RPMI8226 (cell line): Measurements from ENCODE around the gene COL27A1.

ENCODE experiments used
- DNase-seq: peaks from one replicate; pipeline ENCODE4 v3.0.0-alpha.2; 2015

COL27A1 gene

DNA sequence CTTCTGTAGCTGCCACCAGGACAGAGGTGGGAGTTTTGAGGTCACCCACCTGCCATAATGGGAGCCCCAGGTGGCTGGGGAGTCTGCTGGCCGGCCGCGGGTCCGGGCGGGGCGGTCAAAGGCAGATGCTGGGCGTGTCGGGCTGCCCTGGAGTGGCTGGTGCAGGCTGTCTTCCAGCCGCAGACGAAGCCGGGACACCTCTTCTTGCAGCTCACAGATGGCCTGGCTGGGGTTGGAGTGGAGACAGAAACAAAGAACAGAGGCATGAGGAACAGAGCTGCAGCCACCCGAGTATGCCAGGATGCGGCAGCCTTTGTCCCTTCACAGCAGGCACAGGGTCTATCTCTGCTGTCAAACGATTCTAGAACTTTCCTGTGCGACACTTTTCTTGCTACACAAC, 192.3 kb downstream of the COL27A1 start:
- DNase-seq = no peak

DNA sequence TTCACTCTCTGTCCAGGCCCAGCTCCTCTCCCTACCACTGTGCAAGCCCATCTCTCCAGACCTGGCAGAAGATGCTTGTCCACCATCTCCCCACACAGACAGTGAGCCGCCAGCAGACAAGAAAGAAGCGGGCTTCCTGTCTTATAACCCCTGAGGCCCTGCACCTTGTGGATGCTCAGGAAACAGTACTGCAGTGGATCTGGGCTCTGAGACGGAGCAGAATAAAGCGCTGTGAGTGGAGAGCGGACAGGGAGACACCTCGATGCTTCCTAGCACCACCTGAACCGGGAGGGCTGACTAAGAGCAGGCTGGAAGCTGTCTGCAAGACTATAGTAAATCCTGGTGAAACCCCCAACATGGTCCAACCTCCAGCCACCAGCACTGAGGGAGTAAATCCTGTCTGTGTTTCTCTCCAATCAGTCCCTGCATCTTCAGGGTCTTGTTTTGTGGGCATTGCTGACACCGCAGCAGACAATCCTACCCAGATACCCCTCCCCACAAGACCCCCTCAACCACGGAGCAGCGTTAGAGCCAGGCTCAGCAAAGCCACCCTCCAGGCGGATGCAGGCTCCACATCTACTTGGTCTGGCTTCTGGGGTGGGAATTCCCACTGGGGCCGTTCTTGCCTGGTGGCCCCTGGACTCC, 193.0 kb downstream of the COL27A1 start:
- DNase-seq = no peak

DNA sequence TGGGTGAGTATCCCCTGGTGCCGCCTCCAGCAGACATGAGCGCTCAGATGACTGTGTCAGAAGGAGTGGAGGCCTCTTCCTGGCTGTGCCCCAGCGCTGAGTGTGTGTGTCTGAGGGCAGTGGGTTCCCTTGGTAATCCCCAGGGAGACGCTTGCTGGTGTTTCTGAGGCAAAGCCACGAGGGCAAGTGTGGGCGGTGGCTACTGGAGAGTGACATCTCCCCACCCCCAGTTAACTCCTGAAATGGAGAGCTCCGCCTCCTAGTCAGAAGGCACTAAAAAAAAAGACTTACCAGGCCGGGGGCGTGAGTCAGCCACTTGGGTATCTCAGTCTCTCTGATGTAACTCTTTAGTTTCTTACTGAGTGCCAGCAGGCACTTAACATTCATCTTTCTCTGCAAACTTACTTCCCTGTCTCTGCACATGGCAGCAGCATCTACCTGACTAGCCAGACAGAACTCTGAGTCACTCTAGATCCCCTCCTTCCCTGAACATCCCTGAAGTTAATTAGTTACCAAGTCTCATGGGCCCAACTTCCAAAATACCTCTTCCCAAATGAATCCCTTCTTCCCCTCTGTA, 193.7 kb downstream of the COL27A1 start:
- no peak for DNase-seq

DNA sequence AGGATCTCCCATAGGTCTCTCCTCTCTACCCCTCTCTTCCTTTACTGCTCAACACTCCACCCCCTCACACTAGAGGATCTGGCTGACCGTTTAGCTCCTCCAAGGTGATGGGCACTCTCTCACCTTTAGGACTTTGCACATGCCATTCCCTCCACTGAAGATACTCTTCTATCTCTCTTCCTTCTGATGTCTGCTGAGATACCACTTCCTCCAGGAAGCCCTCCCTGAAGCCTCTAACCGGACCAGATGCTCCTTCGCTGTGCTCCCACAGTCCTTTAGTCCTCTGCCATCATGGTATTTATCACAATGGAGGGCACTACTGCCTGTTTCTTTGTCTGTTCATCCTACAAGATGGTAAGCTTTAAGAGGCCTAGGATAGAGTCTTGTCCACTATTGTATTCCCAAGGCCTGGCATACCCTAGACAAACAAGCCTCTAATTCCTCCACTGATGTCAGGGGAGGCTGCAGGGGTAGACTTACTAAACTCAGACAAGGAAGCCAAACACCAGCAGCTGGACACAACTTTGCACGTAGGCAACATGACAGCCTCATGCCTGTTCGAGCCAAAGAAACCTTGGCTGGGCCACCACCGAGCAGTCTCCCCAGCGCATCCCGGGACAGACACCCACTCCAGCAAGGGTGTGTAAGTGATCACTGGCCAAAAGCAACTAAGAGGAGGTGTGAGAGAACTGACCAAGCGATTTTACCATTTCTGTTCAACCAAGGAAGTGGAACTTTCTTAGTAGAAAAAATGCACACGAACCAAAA, 194.6 kb downstream of the COL27A1 start:
- no peak for DNase-seq

DNA sequence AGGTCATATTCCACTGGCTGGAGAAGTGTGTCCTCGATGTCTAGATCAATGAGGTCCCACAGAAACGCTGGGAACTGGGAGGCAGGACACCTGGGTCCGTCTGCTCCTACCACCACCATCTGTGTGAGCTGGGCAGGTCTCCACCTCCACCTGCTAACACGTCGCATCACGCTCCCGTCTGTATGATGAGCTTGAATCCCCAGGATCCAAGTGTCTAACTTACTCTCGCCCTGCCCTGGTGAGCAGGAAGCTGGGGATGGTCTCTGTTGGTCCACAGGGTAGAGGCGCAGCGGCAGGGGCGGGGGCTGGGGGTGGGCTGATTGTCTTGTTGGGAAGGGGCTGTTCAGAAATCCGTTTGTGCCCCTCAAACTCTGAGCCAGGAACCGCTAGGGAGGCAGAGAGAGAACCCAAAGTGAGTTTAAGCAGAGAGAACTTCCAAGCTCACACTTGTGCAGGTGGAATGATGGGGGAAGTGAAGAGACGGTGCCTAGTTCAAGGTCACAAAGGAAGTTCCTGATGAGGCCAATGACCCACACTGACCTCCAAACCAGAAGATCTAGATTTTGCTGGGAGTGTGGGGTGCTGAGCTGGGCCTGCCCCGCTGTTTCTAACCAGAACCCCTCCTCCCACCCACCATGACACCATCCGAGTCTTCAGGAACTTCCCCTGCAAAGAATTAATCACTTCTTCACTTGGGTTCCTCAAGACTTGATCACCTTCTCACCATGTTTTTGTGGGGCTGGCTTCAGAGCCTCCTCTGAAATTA, 195.5 kb downstream of the COL27A1 start:
- DNase-seq = no peak

DNA sequence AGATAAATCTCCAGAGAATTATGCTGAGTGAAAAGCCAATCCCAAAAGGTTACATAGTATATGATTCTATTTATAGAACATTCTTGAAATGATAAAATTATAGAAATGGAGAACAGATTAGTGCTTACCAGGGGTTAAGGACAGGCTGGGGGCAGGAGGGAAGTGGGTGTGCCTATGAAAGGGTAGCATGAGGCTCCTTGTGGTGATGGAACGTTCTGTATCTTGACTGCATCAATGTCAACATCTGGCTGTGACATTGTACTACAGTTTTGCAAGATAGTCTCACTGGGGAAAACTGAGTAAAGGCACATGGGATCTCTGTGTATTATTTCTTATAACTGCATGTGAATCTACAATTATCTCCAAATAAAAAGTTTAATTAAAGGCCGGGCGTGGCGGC, 196.6 kb downstream of the COL27A1 start:
- no peak for DNase-seq

DNA sequence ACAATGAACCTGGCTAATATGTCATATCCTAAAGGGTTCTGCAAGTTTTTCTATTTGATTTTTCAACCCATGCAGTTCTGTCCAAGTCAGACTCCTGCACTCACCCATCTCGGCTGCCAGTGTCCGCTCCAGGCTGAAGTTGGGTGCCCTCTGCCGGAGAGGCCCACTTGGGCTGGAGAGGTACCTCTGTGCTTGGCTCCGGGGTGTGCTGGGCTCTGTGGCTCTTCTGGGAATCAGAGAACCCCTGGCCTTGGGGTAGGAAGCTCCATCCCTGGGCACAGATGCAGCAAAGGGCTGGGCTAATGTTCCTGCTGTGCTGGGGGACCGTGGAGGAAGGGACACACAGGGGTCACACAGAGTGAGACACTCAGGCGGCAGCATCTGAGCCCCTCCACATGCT, 200.5 kb downstream of the COL27A1 start:
- no peak for DNase-seq

DNA sequence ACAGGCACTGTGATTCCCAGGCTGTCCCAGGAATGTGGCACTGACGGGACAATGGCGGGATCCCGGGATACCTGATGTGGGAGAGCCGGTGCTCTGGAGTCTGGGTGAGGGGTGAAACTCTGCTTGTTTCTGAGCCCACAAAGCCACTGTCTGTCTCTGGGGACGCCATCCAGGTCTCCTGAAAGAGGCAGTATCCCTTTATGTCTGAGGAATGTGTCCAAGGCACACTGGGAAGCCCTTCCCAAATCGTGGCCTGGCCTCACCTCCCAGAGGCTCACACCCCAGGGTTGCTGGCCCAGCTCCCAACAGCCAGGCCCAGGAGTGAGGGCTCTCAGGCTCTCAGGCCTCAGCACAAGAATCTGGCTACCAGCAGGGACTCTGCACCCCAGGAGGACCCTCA, 201.5 kb downstream of the COL27A1 start:
- no peak for DNase-seq

DNA sequence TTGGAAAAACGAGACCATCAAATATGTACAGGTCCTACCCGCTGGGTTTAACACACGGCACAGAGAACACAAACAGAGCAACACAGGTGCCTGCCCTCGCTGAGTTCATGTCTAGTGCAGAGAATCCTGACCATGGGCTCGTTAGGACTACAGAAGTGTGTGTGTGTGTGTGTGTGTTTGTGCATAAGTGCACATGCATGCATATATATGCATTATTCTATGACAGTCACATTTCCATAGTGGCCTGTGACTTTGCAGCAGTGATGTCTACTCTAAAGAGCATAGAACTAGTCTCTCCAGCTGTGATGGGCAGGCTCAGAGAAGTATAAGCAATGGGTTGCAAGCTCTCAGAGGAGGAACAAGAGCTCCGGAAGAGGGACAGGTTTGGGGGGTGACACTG, 202.0 kb downstream of the COL27A1 start:
- no peak for DNase-seq

DNA sequence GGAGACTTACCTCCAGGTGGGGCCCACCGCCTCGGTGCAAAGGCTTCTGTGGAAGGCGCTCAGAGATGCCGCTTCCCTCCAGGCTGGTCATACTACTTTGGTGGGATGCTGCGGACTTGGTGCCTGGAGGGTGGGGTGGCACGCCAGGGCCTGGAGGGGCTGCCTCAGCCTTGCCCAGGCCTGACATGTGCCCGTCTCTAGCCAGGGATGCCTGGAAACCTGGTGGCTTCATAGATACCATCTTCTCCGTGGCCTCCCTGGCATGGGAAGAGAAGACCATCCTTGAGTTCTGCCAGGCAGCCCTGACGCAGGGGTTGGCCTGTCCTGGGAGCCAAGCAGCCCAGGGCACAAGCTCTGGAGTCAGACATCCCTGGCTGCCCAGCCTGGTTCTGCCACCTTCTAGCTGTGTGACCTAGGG, 202.6 kb downstream of the COL27A1 start:
- no peak for DNase-seq

DNA sequence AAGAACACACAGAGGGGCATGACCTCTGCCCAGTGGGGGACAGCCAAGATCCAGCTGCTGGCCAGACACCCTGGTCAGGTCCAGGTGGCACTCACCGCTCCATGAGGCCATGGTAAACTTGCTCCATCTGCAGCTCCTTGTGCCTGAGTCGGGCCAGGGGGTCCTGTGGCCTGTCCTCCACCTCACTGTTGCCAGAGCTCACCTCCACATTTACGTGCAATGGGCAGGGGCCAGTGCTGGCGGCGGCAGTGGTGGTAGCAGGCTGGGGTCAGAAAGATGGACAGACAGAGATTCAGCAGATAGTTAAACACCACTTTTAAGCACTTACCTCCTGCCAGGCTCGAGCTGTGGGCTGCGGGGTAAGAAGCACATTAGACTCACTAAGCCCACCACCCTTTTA, 204.5 kb downstream of the COL27A1 start:
- DNase-seq = no peak

DNA sequence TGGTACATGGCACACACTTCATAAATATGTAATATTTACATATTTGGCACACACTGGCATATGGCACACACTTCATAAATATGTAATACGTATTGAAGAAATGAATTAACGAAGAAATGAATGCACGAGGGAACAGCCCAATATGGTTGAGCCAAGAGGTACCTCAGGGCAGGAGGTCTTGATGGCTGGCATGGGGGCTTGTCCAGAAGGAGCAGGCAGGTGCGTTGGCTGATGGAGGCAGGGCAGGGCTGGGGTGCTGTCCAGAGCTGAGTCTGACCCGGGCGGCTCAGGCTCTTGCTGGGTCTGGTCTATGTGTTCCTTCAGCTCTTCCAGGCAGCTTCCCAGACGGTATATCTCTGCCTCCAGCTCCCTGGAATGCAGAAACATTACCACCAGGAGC, 206.2 kb downstream of the COL27A1 start:
- no peak for DNase-seq
